ENCODE data around the gene OOSP3. TPM values are rescaled to one million over a fixed set of nuclear protein-coding genes. Genes with fewer than 3 reads are reported as not detected.

The OOSP3 gene
- total RNA-seq, 1 donor from 2014 or later = not detected

DNA sequence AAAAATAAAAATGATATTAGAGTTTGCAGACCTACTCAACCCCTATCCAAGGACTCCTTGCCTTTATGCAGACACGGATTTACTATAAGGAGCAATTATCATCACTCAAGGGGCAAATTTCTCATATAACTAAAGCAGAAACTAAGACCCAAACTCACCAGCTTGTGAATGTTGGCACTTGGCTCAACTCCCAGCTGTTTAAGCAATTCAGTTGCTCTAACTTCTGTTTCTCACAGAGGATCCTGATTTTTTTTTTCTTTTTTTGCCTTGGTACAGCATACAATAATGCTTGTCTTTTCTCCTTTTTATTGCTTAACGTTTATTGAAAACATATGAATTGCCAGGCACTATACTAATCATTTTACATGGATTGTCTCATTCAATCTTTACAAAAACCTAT lies 23.7 kb upstream of the OOSP3 start:
- TF ChIP-seq, protein P1, sequence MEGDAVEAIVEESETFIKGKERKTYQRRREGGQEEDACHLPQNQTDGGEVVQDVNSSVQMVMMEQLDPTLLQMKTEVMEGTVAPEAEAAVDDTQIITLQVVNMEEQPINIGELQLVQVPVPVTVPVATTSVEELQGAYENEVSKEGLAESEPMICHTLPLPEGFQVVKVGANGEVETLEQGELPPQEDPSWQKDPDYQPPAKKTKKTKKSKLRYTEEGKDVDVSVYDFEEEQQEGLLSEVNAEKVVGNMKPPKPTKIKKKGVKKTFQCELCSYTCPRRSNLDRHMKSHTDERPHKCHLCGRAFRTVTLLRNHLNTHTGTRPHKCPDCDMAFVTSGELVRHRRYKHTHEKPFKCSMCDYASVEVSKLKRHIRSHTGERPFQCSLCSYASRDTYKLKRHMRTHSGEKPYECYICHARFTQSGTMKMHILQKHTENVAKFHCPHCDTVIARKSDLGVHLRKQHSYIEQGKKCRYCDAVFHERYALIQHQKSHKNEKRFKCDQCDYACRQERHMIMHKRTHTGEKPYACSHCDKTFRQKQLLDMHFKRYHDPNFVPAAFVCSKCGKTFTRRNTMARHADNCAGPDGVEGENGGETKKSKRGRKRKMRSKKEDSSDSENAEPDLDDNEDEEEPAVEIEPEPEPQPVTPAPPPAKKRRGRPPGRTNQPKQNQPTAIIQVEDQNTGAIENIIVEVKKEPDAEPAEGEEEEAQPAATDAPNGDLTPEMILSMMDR (IDR thresholded peaks at IDR 0.05) = no peak
- no peaks in the 10 kb centered on the region for H3K4me1 ChIP-seq
- DNase-seq (no peak), ATAC-seq (no peak)
- no peaks in the 10 kb centered on the region for H3K27me3 ChIP-seq (ENCODE audit: low read depth)
- no peak overlapping the region for H3K27ac ChIP-seq
- no peaks in the 10 kb centered on the region for H3K9me3 ChIP-seq
- H3K36me3 ChIP-seq = no peaks in the 10 kb centered on the region
- intact Hi-C loops (cut with DNase I) = no loop called here
- no peak overlapping the region for H3K4me3 ChIP-seq

DNA sequence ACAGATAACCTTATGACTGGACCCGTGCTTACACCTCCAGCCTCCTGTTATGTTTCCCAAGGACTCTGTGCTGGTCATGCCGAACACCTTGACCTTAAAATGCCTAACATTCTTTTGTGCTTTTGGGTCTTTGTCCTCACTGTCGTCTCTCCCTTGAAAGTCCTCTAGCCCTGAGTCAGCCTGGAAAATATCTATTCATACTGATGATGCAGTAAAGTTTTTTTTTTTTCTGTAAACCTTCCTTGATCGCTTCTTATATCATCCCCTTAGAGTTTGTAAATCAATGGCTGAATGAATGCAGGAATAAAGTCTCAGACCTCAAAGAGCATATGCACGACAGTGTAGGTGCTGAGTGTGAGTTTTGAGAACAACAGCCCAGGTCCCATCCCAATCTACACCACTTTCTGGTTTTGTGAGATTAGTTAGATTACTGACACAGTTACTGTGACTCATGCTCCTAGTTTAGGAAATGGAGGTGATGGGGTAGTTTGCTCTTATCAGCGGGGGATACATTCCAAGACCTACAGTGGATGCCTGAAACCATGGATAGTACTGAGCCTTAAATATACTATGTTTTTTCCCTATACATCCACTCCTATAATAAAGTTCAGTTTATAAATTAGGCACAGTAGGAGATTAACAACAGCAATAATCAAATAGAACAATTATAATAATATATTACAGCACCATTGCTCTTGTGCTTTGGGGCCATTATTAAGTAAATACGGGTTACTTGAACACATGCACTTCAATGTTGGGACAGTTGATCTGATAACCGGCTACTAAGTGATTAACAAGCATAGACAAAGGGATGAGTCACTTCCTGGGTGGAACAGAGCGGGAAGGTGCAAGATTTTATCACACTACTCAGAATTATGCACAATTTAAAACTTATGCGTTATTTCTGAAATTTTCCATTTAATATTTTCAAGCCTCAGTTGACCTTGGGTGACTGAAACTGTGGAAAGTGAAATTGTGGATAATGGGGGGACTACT lies 20.8 kb upstream of the OOSP3 start:
- Histone ChIP-seq H3K27me3 (ENCODE audit: low read depth) (no peaks in the 10 kb centered on the region), H3K27ac (no peak overlapping the region), H3K4me1 (no peaks in the 10 kb centered on the region), H3K36me3 (no peaks in the 10 kb centered on the region), H3K4me3 (no peak overlapping the region), H3K9me3 (no peaks in the 10 kb centered on the region)
- DNase-seq (no peak), ATAC-seq (peak in 1 of 2 donors; percentile 25)
- intact Hi-C loops (cut with DNase I) = no loop called here
- TF ChIP-seq, protein P1 (IDR thresholded peaks at IDR 0.05) = no peak

DNA sequence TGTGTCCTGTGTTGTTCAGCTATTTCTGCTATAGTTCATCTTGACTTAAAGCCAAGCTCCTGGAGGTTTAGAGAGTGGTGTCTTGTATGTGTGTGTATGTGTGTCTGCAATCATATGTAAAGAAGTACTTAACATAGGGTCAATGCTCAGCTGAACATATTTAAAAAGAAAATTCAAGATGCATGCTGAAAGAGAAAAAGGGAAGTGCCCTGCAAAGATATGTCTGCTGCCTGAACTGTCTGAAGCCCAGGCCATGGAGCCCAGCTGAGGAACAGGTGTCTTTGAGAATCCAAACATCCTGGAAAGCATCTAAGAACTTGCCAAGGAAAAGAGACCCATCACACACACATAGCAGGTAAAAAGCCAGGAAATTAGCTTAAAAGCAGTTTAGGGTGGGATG lies 18.9 kb upstream of the OOSP3 start:
- no peak overlapping the region for H3K4me3 ChIP-seq
- no peak for ATAC-seq
- H3K9me3 ChIP-seq = no peaks in the 10 kb centered on the region
- TF ChIP-seq, protein P1 (IDR thresholded peaks at IDR 0.05) = no peak
- H3K36me3 ChIP-seq = no peaks in the 10 kb centered on the region
- no peak overlapping the region for H3K27ac ChIP-seq
- intact Hi-C loops (cut with DNase I) = no loop called here
- no peak for DNase-seq
- no peaks in the 10 kb centered on the region for H3K4me1 ChIP-seq
- no peaks in the 10 kb centered on the region for H3K27me3 ChIP-seq (ENCODE audit: low read depth)

DNA sequence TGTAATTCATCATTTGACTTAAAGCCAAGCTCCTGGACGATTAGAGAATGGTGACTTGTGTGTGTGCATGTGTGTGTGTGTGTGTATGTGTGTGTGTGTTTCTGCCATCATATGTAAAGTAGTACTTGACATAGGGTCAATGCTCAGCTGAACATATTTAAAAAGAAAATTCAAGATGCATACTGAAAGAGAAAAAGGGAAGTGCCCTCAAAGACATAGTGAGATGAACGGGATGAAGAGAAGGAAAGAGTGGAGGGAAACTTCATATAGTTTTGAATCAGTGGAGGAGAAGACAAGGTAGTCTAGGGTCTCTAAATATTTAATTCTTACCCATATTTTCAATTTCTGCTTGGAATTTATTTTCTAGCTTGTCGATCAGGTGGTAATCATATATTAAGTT lies 16.3 kb upstream of the OOSP3 start:
- Histone ChIP-seq H3K4me3 (no peak overlapping the region), H3K9me3 (no peaks in the 10 kb centered on the region), H3K36me3 (no peaks in the 10 kb centered on the region), H3K27ac (no peak overlapping the region), H3K27me3 (ENCODE audit: low read depth) (no peaks in the 10 kb centered on the region), H3K4me1 (no peaks in the 10 kb centered on the region)
- DNase-seq = no peak
- intact Hi-C loops (cut with DNase I) = no loop called here
- ATAC-seq = no peak
- TF ChIP-seq, protein P1 (IDR thresholded peaks at IDR 0.05) = no peak

DNA sequence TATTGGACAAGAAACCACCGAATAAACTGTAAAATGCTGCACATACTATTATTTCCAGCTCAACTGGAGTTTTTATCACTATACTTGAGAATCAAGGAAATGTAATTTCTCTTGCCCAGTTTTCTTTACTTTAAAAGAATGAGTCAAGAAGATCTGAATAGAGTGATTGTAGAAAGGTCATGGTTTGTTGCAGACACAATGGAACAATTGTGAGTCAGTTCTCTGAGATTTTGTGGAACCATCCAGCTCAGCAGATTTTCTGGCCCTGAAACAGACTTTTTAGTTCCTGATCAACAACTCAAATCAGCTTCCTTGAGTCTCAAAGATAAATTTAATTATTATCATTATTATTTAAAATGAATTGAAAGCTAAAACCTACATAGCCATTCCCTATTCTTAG lies 13.6 kb upstream of the OOSP3 start:
- ATAC-seq (no peak), DNase-seq (no peak)
- Histone ChIP-seq H3K4me3 (no peak overlapping the region), H3K36me3 (no peaks in the 10 kb centered on the region), H3K9me3 (no peaks in the 10 kb centered on the region), H3K4me1 (no peaks in the 10 kb centered on the region), H3K27ac (no peak overlapping the region), H3K27me3 (ENCODE audit: low read depth) (no peaks in the 10 kb centered on the region)
- TF ChIP-seq, protein P1 (IDR thresholded peaks at IDR 0.05) = no peak
- intact Hi-C loops (cut with DNase I) = no loop called here

All from lower lobe of right lung (tissue), 2 donors.